Adrenal gland (tissue), 12 donors: ENCODE results near the gene HPSE2. TPM values are rescaled to one million over a fixed set of nuclear protein-coding genes. Genes with fewer than 3 reads are reported as not detected.
A peak's percentile ranks its signal among the peaks of the same experiment; 100 is the strongest.

Experiments
- DNase-seq, 7 donors: peaks; one replicate each; pipeline ENCODE4 v3.0.0-alpha.2; 2019 to 2020
- H3K27ac ChIP-seq, 5 donors: fragments of 200-600 bp; sonication (generic) in 4 of 5; 1 replicate in 3 of 5; 2 replicates in 2 of 5; pipeline versions ENCODE4 v1.5.1 to v1.8.0; 2016 to 2020; ENCODE audit warnings: mild to moderate bottlenecking in 1 of 5
- H3K27me3 ChIP-seq: fragments of 200-600 bp; 2 replicates; pipeline ENCODE4 v1.8.0; 2021
- H3K36me3 ChIP-seq, 2 donors: fragments of 200-600 bp; replicated peaks in 1 of 2; 1 replicate in 1 of 2; 2 replicates in 1 of 2; pipeline versions ENCODE4 v1.5.1 to v1.8.0; 2018 to 2022
- H3K4me1 ChIP-seq, 2 donors: fragments of 200-600 bp; replicated peaks in 1 of 2; 1 replicate in 1 of 2; 2 replicates in 1 of 2; pipeline versions ENCODE4 v1.5.1 to v1.8.0; 2018 to 2021
- H3K4me3 ChIP-seq, 4 donors: fragments of 200-600 bp; sonication (generic) in 3 of 4; one replicate each; pipeline ENCODE4 v1.5.1; 2016 to 2018
- H3K9me3 ChIP-seq, 3 donors: fragments of 200-600 bp; sonication (generic) in 1 of 3; replicated peaks in 1 of 3; 1 replicate in 2 of 3; 2 replicates in 1 of 3; pipeline versions ENCODE4 v1.5.1 to v1.8.0; 2016 to 2021
- POLR2A ChIP-seq, 2 donors: fragments of 450-650 bp; IDR thresholded peaks; one replicate each; pipeline ENCODE4 v1.6.1; 2017; ENCODE audit warnings: antibody characterized with exemption in 2 of 2, mild to moderate bottlenecking in 2 of 2, moderate library complexity in 1 of 2
- WGBS, 4 donors: extraction: QIAGEN DNeasy Blood & Tissue Kit in 2 of 4; methylation state at CpG; one replicate each; pipeline versions ENCODE4 v1.1.5 to v1.1.7; 2013 to 2017; 5-methylcytosine and 5-hydroxymethylcytosine counted together
- intact Hi-C, 2 donors: fragments of 100-400 bp; cut with DNase I; formaldehyde crosslinking; loops; one replicate each; pipeline versions ENCODE4 v1.14.1 to v1.15.0; 2022 to 2023
- polyA plus RNA-seq, 3 donors: library from polyadenylated mRNA; stranded (reverse); fragments of 200-250 nt in 2 of 3; fragments of 350-450 nt in 1 of 3; fragmentation: Illumina TruSeq in 1 of 3; extraction: RNeasy Lipid Tissue Mini Kit (QIAGEN cat#74804) in 1 of 3; gene quantifications; one replicate each; pipeline ENCODE4 v1.2.3, GENCODE V29; 2013 to 2014
- total RNA-seq, 9 donors: library from RNA; depleted of rRNA in 4 of 9; stranded (reverse); fragments of >200 nt in 4 of 9; fragments of 120-200 nt in 1 of 9; fragmentation: NEBNext Ultra II Directional in 1 of 9; extraction: Animal tissue kit (Norgen Biotek cat#: 25700) in 1 of 9; gene quantifications; one replicate each; pipeline versions ENCODE4 v1.1.0 to v1.2.4, GENCODE V29; 2013 to 2023
- TF ChIP-seq, protein P1 (sequence below), 6 experiments: fragments of 450-650 bp in 4 of 6; fragments of 200-600 bp in 2 of 6; sonication (generic) in 1 of 6; IDR thresholded peaks; 1 replicate in 5 of 6; 2 replicates in 1 of 6; pipeline versions ENCODE4 v1.5.1 to v1.8.0; 2016 to 2021; ENCODE audit warnings: antibody characterized with exemption in 6 of 6, mild to moderate bottlenecking in 2 of 6, moderate library complexity in 1 of 6
- donor health status: healthy with polysubstance abuse.
- donor health status: Bipolar disorder and iron deficiency.
- donor health status: DM: yes; HTN: yes; CAD: no.
- donor health status: DM: no; HTN: no; CAD: no.
- donor health status: DM: no; HTN: no; CAD: no.
- donor health status: DM: yes; HTN: yes; CAD: no.

Gene HPSE2
- total and polyA plus RNA-seq, 12 donors = under 0.01 to 0.16 (median 0.10) TPM; not detected in 9

DNA sequence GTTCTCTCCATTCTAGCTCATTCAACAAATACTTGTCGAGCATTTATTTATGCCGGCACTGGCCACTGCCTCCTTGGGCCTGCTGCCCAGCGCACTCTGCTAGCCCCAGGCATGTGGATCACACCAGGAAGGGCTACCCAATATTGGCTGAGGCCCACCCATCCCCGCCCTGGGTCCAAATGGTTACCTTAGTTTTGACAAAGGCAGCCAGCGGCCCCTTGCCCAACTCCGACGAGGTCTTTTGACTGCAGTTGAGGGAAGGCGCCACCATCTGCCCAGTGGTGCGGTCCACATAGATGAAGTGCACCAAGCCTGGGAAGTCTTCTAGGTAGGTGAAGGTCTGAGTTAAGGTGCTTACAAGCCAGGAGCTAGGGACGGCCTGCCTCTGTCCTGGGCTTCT, 813.5 kb downstream of the HPSE2 start:
- no peak overlapping the region for H3K27ac ChIP-seq
- H3K9me3 ChIP-seq = no peaks in the 10 kb centered on the region
- H3K27me3 ChIP-seq = no peaks in the 10 kb centered on the region
- H3K36me3 ChIP-seq = peaks cover 0 to 55% of the 10 kb centered on the region in 2 donors
- DNase-seq = peak in 1 of 7 donors; percentile 46
- no peak for TF ChIP-seq POLR2A (IDR thresholded peaks at IDR 0.05)
- TF ChIP-seq, protein P1, sequence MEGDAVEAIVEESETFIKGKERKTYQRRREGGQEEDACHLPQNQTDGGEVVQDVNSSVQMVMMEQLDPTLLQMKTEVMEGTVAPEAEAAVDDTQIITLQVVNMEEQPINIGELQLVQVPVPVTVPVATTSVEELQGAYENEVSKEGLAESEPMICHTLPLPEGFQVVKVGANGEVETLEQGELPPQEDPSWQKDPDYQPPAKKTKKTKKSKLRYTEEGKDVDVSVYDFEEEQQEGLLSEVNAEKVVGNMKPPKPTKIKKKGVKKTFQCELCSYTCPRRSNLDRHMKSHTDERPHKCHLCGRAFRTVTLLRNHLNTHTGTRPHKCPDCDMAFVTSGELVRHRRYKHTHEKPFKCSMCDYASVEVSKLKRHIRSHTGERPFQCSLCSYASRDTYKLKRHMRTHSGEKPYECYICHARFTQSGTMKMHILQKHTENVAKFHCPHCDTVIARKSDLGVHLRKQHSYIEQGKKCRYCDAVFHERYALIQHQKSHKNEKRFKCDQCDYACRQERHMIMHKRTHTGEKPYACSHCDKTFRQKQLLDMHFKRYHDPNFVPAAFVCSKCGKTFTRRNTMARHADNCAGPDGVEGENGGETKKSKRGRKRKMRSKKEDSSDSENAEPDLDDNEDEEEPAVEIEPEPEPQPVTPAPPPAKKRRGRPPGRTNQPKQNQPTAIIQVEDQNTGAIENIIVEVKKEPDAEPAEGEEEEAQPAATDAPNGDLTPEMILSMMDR (IDR thresholded peaks at IDR 0.05) = no peak
- WGBS, 4 donors = 92 to 98% (median 95%) methylated on average over 6 to 10 of the region's 10 CpGs
- H3K4me1 ChIP-seq = no peaks in the 10 kb centered on the region
- no peak overlapping the region for H3K4me3 ChIP-seq
- intact Hi-C loops = no loop called here

DNA sequence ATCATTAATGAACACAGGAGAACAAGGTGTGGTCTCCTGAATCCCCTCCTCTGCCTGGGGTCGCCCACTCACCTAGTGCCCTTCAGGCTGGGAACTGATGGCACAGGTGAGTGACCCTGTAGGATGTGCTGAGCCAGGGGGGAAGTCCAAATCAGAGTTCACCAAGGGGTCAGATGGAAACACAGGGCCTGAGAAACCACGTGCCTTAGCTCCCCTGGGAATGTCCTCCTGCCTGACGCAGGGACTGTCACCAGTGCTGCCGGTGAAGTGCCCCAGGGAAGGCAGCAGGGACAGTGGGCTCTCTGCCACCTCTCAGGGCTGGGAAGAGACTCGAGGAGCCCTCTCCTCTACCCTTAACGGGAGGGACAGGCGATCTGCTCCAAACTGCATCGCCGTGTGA, 814.9 kb downstream of the HPSE2 start:
- Histone ChIP-seq H3K9me3 (no peaks in the 10 kb centered on the region), H3K4me1 (peaks cover 0 to 2% of the 10 kb centered on the region in 2 donors), H3K27me3 (no peaks in the 10 kb centered on the region), H3K4me3 (no peak overlapping the region), H3K36me3 (peaks cover 0 to 49% of the 10 kb centered on the region in 2 donors), H3K27ac (no peak overlapping the region)
- 73 to 87% (median 85%) methylated on average over 9 of the region's 9 CpGs for WGBS, 4 donors
- intact Hi-C loops = no loop called here
- TF ChIP-seq, protein P1 (IDR thresholded peaks at IDR 0.05) = no peak
- no peak for TF ChIP-seq POLR2A (IDR thresholded peaks at IDR 0.05)
- DNase-seq = peak in 1 of 7 donors; percentile 59

DNA sequence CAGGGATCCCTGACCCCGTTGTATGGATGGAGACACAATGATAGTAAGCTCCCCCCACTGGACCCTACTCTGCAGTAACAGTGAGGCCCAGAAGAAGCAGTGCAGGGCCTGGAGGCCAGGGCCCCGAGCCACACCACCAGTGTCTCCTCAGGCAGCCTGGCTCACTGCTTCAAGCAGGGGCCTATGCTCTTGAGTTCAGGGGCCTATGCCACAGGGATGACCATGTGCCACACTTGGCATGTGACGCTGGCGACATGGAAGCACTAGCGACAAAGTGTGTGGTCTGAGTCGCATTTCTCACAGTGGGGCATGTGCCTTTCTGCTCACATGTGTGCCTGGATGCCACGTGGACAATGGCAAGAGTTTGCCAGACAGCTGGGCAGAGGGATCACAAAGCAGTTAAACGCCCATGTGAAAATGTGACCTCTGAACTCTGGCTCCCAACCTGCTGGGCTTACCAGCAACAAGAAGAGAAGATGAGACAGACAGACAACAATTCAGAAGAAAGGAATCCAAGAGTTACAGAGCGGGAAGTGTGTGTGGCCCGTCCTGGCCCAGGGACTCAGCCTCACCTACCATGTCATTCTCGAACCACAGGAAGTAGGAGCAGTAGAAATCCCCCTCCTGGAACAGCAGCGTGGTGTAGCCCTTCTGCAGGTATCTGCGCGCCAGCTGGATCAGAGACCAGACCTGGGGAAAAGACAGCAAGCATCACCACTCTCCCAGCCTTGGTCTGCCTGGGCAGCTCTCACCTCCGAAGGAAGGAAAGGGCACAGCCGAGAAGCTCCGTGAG, 816.0 kb downstream of the HPSE2 start:
- Histone ChIP-seq H3K36me3 (peaks cover 0 to 45% of the 10 kb centered on the region in 2 donors), H3K27me3 (no peaks in the 10 kb centered on the region), H3K27ac (no peak overlapping the region), H3K9me3 (no peaks in the 10 kb centered on the region), H3K4me3 (no peak overlapping the region), H3K4me1 (peaks cover 8 to 10% of the 10 kb centered on the region in 2 donors)
- 92 to 97% (median 93%) methylated on average over 16 to 17 of the region's 17 CpGs for WGBS, 4 donors
- TF ChIP-seq, protein P1 (IDR thresholded peaks at IDR 0.05) = no peak
- TF ChIP-seq POLR2A (IDR thresholded peaks at IDR 0.05) = no peak
- DNase-seq = peak in 1 of 7 donors; percentile 45
- intact Hi-C loops = no loop called here

DNA sequence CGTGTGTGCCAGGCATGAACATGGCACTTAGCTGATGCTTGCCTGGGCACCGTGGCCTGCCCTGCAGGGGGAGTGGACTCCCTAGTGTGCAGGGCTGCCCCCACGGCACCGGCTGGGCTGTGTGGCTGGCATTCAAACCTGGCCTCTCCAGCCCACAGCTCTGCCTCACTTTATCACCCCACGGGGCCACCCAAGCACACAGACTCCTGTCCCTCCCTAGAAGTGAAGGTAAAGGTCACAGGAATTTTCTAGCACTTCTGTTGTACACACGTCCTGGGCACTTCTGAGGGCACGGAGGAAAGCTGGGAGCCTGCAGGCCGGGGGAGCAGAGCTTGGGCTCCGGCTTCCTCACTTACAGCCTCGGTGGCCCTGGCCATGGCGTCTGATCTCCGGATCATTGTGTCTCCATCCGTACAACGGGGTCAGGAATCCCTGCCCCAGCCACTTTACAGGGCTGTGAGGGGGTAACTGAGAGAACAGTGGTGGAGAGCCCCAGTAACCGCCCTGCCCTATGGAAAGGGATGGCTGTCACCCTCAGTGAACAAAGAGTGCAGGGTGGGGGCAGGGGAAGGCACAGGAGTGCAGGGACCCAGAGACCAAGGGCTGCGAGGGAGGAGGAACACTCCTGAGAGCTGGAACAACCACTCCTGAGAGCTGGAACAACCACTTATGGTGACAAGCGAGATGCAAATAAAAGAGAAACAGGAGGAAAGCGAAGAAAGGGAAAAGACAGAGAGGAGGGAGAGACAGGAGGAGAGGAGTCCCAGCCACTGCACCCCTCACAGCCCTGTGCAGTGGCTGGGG, 816.8 kb downstream of the HPSE2 start:
- Histone ChIP-seq H3K27ac (no peak overlapping the region), H3K27me3 (no peaks in the 10 kb centered on the region), H3K36me3 (peaks cover 0 to 42% of the 10 kb centered on the region in 2 donors), H3K4me3 (no peak overlapping the region), H3K9me3 (no peaks in the 10 kb centered on the region), H3K4me1 (peaks cover 16 to 18% of the 10 kb centered on the region in 2 donors)
- TF ChIP-seq, protein P1 (IDR thresholded peaks at IDR 0.05) = no peak
- WGBS, 4 donors = 89 to 95% (median 93%) methylated on average over 6 to 18 of the region's 18 CpGs
- intact Hi-C loops = no loop called here
- peak in 2 of 7 donors; percentile 6 to 34 for DNase-seq
